HuH-7 (cell line): ENCODE data around the gene NBPF1.
"Not testable (repeated sequence)": the region's sequence is repeated elsewhere in the genome, so short reads cannot be mapped to it uniquely, and the experiment has no call there.

ENCODE experiments used
- DNase-seq: peaks from one replicate; pipeline ENCODE4 v3.0.0; 2011; ENCODE audit warnings: low spot score

The NBPF1 gene

DNA sequence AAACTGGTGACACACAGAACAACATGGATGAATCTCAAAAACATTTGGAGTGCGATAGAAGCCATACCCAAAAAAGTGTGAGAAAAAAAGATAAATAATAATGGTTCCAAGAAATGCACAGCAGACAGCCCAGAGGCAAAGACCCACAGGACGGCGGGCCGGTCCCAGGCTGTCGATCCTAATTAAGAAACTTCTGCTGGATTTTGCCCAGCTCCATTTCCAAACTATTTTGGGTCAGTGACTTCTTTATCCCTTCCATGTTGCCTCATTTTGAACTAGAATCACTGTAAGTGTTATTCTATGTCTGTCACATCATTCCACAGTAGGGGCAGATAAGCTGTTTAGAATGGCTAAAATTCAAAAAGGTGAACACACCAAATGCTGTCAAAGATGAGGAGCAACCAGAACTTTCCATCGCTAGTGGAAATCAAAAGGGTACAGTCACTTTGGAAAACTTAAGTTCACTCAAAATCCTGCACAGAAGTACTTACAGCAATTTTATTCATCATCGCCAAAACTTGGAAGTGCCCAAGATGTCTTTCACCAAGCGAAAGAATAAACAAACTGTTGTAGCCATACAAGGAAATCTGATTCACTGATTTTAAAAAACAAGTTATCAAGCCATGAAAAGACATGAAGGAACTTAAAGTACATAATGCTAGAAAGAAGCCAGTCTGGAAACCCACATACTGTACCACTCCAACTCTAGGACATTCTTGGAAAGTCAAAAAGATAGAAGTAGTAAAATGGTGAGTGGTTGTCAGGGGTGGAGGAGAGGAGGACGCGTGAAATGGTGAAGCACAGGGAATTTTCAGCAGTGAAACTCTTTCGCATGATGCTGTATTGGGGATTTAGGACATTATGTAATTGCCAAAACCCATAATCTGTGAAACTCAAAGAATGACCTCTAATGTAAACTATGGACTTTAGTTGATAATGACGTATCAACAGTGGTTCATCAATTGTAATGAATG lies 7.5 kb downstream of the NBPF1 start:
- DNase-seq = no peak

DNA sequence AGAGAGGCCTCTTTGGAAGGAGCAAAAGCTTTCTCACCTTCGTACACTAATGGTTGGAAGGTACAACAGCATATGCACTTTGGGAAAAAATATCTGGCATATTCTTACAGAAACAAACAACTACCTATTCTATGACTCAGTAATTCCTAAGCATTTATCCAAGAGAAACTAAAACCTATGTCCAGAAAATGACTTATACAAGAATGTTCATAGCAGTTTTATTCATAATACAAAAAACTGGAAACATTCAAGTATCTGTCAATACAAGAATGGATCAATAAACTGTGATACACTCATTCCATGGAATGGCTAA lies 8.2 kb downstream of the NBPF1 start:
- DNase-seq = no peak

DNA sequence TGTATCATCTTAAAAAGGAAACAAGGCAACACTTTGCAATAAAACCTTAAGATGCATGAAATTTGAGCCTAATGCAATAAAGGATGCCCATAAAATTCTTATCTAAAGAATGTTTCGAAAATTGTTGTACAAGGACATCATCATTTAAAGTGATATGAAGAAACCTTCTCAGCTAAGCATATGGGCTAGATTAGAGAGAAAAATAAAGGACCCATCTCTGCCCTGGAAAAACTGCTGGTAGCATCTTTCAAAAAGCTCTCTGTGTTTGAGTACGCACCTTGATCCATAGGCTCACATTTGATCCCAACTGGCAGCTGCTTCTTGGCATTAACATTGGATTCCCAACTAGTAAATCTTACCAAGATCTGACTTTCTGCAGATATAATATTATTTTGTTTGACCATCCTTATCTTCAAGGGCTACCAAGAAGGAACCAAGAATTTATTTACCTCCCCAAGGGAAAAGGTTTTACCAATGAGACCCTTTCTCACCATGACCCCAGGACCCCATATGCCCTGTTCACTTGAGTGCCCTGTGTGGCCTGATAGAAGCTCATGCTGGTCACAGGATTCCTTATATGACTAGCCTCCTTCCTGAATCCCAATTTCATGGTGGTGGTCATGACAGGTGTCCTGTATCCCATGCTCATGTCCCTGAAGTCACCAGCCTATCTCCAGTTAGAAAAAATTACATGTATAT lies 8.7 kb downstream of the NBPF1 start:
- DNase-seq = not testable (repeated sequence)

DNA sequence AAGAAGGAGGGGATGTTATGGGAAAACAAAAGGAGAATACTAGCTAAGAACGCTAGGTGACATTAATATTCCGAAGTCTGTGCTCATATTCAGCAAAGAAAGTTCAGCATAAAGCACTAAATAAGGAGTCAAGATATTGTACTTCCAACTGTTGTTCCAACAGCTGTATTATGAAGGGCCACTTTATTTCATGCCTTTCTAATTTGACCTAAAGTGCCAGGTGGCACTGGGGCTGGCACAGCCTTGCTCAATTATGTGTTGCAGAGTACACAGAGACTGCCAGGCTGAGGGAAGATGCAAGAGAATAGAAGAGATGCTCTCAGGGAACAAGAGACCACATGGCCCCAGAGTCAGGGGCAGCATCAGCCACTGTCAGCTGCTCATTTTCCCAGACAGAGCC lies 9.7 kb downstream of the NBPF1 start:
- not testable (repeated sequence) for DNase-seq

DNA sequence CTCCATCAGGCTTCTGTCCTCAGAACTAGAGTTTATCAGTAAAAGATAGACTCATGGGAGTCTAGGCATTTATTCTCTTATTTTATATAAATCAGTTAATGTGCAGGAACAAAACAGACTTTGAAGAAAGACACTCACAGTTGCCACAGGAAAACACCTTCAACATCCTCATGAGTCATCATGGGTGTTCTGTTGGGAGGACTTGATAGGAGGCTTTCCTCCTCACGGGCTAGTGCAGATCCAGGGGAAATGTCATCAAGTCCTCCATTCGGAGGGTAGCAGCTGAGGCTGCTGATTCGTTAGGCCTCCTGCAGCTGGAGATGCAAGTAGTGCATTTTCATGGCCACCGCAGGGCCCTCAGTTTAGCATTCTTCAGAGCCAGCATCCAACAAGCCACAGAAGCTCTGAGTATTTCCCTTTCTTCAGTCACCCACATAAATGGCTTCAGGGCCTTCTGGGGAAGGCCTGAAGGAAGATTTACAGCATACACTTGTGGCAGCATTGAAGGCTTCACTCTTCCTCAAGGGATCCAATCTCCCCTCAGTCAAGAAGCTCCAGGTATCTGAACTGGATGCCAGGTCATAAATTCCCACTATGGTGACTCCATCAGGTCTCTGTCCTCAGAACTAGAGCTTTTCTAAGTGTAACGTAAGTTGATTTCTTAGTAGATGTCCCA lies 10.9 kb downstream of the NBPF1 start:
- DNase-seq = not testable (repeated sequence)

DNA sequence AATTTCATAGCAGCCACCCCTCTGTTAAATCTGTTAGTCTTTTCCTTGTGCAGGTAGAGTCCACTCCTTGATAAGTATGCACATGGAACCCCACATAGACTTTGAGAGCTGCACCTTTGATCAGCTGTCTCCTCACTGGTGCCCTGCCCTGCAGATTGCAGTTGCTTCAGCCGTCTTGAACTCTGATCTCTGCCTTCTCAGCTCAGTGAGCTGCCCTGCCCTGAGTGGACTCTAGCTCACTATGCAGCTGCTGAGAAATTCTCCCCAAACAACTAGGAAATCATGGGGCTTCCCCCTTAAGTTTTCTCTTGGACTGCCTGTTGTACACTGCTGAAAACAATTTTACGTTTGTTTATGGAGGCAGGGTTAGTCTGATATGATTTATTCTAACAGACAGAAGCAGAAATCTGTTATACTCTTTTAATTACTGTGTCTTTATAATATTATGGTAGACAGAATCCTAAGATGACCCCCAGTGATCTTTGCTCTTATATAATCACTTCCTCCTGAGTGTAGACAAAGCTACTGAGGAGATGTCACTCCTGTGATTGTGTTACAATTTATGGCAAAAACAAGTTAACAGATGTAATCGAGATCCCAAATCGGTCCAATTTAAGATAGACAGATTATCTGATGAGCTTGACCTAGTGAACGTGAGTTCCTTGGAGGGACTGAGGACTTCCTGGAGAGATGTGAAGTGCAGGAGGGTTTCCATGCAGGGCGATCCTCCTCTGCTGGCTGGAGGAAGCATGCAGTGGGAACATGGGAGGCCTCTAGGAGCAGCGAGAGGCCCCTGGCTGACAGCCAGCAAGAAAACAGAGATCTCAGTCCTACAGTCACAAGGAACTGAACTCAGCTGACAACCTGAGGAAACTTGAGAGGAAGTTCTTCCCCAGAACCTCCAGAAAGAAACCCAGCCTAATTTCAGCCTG lies 12.2 kb downstream of the NBPF1 start:
- not testable (repeated sequence) for DNase-seq

DNA sequence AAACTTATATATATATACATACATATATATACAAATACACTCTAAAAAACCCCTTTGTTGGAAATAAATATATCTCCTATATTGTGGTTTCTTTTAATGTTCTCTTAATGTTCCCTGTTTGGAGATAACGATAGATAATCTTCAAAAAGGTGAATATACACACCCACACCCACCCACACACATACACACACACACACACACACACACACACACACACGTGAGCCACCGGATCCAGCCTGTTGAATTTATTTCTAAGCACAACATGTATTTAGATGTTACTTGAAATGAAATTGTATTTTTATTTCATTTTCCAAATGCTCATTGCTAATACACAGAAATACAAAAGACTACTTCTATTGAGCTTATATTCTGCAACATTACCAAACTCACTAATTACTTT lies 14.0 kb downstream of the NBPF1 start:
- DNase-seq = not testable (repeated sequence)

DNA sequence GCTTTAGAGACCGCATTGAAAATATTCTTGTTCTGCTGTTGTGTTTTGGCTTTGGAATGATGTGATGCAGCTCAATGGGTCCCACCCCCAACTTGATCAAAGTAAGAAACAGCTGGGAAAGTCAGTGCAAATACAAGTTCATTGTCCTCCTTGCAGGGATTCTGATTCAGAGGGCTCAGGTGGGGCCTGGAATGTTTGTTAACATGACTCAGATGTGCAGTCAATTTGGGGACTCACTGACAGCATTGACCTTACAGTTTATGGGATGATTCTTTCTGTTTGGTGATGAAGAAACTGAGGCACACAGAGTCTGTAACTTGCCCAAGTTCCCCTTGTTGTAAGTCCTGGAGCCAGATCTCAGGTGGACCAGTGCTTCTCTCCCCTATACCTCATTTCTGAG lies 18.1 kb downstream of the NBPF1 start:
- not testable (repeated sequence) for DNase-seq

DNA sequence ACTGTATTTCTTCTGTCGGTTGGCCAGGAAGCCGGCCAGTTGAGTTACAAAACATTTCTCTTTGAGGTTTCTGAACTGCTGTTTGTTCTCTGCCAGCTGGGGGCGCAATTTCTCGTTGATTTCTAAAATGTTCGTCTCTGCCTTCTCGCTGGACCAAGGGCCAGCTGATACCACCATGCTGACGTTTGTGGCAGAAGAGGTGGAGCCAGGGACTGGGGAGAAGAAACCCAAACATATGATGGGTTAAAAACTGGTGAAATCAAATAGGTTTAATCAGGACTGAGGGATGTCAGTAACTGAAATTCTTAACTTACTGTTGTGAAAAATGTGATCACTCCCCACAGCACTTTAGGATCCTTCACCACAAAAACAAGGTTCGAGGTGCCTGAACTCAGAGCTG lies 21.5 kb downstream of the NBPF1 start:
- not testable (repeated sequence) for DNase-seq

DNA sequence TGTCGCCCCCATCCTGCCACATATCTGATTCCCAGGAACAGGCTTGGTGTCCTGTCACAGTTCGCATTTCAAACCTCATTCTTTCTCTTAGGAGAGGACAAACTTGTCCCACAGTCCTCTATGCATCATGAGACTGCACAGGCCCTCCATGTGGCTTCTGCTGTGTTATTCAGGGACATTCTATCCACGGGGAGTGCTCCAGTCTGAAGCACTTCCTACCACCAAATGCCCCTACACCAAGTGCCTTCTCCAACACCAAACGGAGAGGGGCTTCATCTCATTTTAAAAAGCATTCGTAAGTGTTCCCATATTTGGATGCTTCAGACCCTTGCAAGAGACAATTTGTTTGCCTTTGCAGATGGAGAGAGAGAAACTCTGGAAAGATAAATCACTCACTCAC lies 25.3 kb downstream of the NBPF1 start:
- DNase-seq = not testable (repeated sequence)

DNA sequence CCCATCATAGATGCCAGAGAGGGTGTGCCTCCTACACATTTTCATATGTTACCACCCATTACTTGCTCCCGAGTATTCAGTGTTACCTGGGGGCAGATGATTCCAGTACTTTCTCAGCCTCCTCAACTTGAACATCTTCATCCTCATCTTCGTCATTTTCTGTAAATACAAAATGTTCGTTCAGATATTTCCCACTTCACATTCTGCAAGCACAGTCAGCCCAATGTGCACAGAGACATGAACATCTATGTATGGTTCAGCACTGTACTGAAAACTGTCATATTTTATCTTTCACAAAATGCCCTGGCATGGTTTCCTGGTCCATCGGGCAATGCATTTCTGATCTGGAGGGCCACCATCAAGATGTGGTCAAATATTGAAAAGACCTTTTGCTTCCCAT lies 25.7 kb downstream of the NBPF1 start:
- DNase-seq = not testable (repeated sequence)

DNA sequence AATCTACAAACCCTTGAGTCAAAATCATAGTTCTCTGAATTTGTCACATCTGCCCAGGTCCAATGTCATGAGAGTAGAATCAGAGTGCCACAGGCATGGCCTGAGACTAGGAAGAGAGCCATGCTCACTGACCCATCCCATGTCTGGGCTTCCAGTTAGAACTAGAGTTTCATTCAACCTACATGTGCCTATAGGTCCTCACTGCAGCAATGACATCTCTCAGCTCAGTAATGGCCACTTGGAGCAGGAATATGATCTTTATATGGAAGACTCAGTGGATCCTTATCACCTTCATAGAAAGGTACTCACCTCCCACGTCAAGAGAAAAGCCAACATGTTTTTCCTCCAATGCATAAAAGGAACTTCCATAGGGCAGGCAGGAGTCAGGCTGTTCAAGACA lies 48.0 kb downstream of the NBPF1 start:
- DNase-seq = not testable (repeated sequence)

DNA sequence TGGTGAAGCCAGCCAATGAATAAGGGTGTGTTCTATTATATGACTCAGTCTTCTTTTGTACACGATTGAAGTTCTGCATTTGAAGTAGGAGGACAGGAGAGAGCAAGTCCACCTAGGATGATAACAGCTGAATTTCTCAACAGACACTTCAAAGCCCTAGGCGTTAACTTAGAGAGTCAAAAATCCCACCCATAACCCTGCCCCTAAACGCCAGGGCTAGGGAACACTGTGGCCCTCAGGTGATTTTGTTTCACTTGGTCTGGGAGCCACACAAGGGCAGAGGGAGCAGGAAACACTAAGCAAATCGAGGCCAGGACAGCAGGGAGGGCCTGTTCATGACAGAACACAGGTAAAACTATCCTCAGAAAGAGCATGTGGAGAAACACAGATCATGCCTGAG lies 52.3 kb downstream of the NBPF1 start:
- DNase-seq = not testable (repeated sequence)

DNA sequence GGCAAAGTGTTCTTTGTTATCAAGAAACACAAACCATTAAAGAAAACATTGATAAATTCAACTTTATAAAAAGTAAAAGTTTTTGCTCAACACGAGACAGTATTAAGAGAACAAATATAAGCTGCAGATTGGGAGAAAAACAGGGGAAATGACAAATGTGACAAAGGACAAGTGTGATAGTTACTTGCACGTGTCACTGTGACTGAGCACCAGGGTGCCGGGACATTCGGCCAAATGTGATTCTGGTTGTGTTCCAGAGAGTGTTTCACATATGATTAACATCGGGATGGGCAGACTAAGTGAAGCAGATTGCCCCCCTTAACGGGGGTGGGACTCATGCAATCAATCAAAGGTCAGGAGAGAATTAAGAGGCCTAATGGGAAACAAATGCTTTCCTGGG lies 52.9 kb downstream of the NBPF1 start:
- DNase-seq = not testable (repeated sequence)

DNA sequence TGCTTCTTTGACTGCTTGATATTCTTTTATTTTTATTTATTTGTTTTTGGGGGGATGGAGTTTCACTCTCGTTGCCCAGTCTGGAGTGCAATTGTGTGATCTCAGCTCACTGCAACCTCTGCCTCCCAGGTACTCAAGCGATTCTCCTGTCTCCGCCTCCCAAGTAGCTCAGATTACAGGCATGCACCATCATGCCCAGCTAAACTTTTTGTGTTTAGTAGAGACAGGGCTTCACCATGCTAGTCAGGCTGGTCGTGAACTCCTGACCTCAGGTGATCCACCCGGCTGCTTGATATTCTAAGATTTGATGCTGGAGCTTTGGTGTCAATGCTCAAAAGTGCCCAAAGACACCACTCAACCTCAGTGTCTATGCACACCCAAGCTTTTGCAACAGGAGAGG lies 53.7 kb downstream of the NBPF1 start:
- not testable (repeated sequence) for DNase-seq

DNA sequence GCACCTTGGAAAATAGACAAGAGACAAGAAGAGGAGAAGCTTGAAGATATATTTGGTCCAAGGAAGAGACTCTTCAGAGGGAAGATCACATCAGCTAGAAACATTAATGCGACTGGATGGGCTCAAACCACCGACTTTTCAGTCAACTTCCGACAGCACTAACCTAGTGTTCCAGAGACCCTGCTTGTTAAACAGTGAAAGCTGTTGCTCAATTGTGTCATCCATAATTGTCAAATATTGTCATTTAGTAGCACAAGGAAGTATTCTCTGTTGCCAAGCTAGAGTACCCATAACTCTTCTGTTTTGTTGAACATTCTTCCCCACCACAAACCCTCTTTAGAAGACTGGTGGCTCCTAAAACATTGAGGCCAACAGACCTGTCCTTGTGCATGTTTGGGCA lies 56.3 kb downstream of the NBPF1 start:
- not testable (repeated sequence) for DNase-seq

DNA sequence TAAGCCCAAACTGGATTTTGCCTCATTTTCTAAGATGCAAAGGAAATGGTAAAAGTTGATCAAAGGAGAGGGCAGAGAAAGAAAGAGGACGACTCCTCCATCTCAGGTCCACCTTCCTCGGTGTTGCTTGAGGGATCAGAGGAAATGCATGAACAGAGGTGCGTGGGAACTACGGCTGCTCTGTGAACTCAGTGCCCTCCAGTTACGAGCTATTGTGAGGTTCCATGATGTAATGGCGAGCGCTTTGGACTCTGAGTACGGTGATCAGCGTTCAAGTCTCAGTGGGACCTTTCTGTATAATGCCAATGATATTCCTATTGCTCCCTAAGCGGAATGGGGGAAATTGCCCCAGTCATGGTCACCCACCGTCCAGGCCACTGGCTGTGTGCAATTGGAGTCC lies 60.1 kb downstream of the NBPF1 start:
- not testable (repeated sequence) for DNase-seq

DNA sequence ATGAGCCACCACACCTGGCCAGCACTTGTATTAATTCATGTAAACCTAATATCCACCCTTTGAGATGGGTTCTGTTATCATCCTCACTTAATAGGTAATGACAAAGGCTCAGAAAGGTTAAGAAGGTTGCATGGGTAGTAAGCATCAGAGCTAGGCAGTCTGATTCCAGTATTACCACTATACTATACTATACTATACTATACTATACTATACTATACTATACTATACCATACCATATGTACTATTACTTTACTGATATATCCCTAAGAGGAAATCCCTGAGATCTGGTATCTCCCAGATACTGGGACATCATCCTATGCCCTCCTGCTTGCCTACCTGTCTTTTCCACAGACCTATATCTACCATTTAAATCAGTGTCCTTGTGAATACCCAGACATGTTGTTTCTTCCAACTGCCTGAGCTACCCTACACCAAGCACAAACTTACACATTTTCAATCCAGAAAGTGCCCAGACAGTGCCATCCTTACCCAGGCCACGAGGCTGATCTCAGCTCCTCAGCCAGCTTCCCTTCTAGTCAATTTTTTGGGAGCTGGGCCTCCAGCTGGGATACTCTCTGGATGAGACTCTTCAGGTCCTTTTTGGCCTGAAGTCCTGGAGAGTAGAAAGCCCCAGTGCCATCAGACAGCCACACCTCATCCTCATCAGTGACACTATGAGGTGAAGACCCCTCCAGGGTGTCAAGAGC lies 63.0 kb downstream of the NBPF1 start:
- DNase-seq = not testable (repeated sequence)

DNA sequence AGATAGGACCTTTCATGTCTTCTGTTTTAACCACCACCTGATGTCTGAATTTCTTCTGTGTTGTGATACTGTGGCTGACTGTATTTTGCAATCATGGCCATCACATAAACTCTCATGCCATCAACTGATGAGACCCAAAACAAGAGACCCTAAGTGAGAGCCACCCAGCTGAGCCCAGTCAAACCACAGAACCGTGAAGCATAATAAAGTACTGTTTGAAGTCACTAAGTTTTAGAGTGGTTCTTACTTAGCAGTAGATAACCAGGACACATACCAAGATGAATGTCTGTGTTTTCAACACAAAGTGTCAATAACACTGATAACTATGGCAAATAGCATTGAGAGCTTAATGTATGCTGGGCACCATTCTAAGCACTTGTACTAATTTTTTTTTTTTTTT lies 63.8 kb downstream of the NBPF1 start:
- not testable (repeated sequence) for DNase-seq

DNA sequence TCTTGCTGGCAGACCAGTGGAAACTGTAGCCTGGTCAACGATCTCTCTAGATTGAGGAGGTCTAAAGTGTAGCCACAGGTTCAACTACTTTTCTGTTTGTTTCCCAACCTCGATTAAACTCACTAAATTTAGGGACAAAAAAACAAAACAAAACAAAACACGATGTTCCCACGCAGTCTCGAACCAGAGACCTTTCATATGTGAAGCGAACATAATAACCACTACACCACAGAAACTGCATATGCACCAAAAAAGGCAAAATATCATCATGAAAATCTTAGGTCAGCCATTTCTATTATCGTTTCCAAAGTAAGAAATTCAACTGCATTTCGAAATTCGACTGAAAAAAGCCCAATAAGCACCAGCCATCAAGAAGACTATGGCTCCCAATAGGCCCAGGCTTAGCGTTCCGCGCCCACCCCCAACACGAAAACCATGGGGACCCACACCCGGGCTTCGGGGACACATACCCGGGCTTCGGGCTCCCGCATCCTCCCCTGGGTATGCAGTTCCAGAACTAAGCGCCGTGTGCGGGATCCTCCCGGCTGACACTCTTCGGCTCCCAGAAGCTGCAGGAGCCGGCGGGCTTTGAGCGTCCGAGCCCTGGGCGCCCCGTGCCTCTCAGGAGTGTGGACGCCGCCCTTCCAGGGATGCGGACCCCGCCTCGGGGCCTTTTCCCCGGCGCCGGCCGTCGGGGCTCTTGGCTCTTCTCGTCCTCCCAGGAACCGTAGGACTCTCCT lies 65.7 kb downstream of the NBPF1 start:
- DNase-seq = not testable (repeated sequence)
